SK-N-SH treated with all-trans-retinoic acid at 6 μM for 48 hours (cell line): ENCODE data around the gene GNPDA2.

Source experiments
- ATAC-seq: fragments of 200-7000 bp; cut with Tn5 transposase; 3 replicates; pipeline ENCODE4 v1.9.1; 2020; ENCODE audit warnings: mild to moderate bottlenecking, moderate library complexity
- ARNTL ChIP-seq: fragments of 450-650 bp; formaldehyde crosslinking; IDR thresholded peaks from 2 replicates; pipeline ENCODE4 v1.5.0; 2020; ENCODE audit warnings: low read depth, mild to moderate bottlenecking, moderate library complexity, borderline replicate concordance
- BACH2 ChIP-seq: fragments of 250-450 bp; sonication (Bioruptor Pico); IDR thresholded peaks from 2 replicates; pipeline ENCODE4 v1.9.0; 2021; ENCODE audit warnings: mild to moderate bottlenecking, borderline replicate concordance
- CSDC2 ChIP-seq: fragments of 250-450 bp; sonication (Bioruptor Pico); IDR thresholded peaks from 2 replicates; pipeline ENCODE4 v1.5.0; 2020; ENCODE audit warnings: mild to moderate bottlenecking, moderate library complexity
- CSRNP3 ChIP-seq: fragments of 250-450 bp; sonication (Bioruptor Pico); IDR thresholded peaks from 2 replicates; pipeline ENCODE4 v1.5.1; 2021; ENCODE audit warnings: mild to moderate bottlenecking, moderate library complexity
- GLIS3 ChIP-seq: fragments of 250-450 bp; sonication (Bioruptor Pico); IDR thresholded peaks from 2 replicates; pipeline ENCODE4 v1.5.0; 2020; ENCODE audit warnings: mild to moderate bottlenecking, moderate library complexity
- ISL1 ChIP-seq: fragments of 250-450 bp; sonication (Bioruptor Pico); IDR thresholded peaks from 2 replicates; pipeline ENCODE4 v2.1.2; 2022; ENCODE audit warnings: mild to moderate bottlenecking, moderate library complexity
- OSR1 ChIP-seq: fragments of 250-450 bp; sonication (Bioruptor Pico); IDR thresholded peaks from 2 replicates; pipeline ENCODE4 v1.8.0; 2022; ENCODE audit warnings: moderate library complexity, mild to moderate bottlenecking, inconsistent platforms
- PATZ1 ChIP-seq: fragments of 250-450 bp; sonication (Bioruptor Pico); IDR thresholded peaks from 2 replicates; pipeline ENCODE4 v1.8.0; 2020; ENCODE audit warnings: mild to moderate bottlenecking, moderate library complexity, borderline replicate concordance
- PPARA ChIP-seq: fragments of 250-450 bp; sonication (Bioruptor Pico); IDR thresholded peaks from 2 replicates; pipeline ENCODE4 v1.5.0; 2020; ENCODE audit warnings: mild to moderate bottlenecking, borderline replicate concordance
- SNAI2 ChIP-seq: fragments of 250-450 bp; sonication (Bioruptor Pico); IDR thresholded peaks from 2 replicates; pipeline ENCODE4 v1.5.0; 2020; ENCODE audit warnings: mild to moderate bottlenecking, moderate library complexity
- TCF4 ChIP-seq: fragments of 250-450 bp; sonication (Bioruptor Pico); IDR thresholded peaks from 2 replicates; pipeline ENCODE4 v1.8.0; 2021; ENCODE audit warnings: mild to moderate bottlenecking, moderate library complexity, borderline replicate concordance
- TOX ChIP-seq: fragments of 250-450 bp; sonication (Bioruptor Pico); IDR thresholded peaks from 2 replicates; pipeline ENCODE4 v1.8.0; 2021; ENCODE audit warnings: mild to moderate bottlenecking, moderate library complexity, borderline replicate concordance
- TSHZ2 ChIP-seq: fragments of 250-450 bp; sonication (Bioruptor Pico); IDR thresholded peaks from 2 replicates; pipeline ENCODE4 v1.5.0; 2020; ENCODE audit warnings: mild to moderate bottlenecking, moderate library complexity
- ZC3H10 ChIP-seq: fragments of 250-450 bp; sonication (Bioruptor Pico); IDR thresholded peaks from 2 replicates; pipeline ENCODE4 v1.5.1; 2021; ENCODE audit warnings: mild to moderate bottlenecking, moderate library complexity
- ZFP3 ChIP-seq: fragments of 250-450 bp; sonication (Bioruptor Pico); IDR thresholded peaks from 2 replicates; pipeline ENCODE4 v1.5.0; 2020; ENCODE audit warnings: mild to moderate bottlenecking, moderate library complexity
- ZFP30 ChIP-seq: fragments of 450-650 bp; formaldehyde crosslinking; IDR thresholded peaks from 2 replicates; pipeline ENCODE4 v1.5.0; 2022; ENCODE audit warnings: mild to moderate bottlenecking, moderate library complexity
- ZNF565 ChIP-seq: fragments of 450-650 bp; formaldehyde crosslinking; conservative IDR thresholded peaks from 2 replicates; pipeline ENCODE4 v1.5.0; 2020; ENCODE audit warnings: low read depth, mild to moderate bottlenecking, moderate library complexity
- ZNF8 ChIP-seq: fragments of 450-650 bp; formaldehyde crosslinking; IDR thresholded peaks from 2 replicates; pipeline ENCODE4 v1.5.0; 2020; ENCODE audit warnings: mild to moderate bottlenecking, moderate library complexity
- TF ChIP-seq, protein P1 (sequence below): fragments of 250-450 bp; sonication (Bioruptor Pico); IDR thresholded peaks from 2 replicates; pipeline ENCODE4 v1.5.1; 2020; ENCODE audit warnings: low read depth, mild to moderate bottlenecking, moderate library complexity
- TF ChIP-seq, protein P2 (sequence below): fragments of 250-450 bp; sonication (Bioruptor Pico); IDR thresholded peaks from 2 replicates; pipeline ENCODE4 v1.8.0; 2021; ENCODE audit warnings: low read depth, mild to moderate bottlenecking, moderate library complexity, borderline replicate concordance

The GNPDA2 gene

DNA sequence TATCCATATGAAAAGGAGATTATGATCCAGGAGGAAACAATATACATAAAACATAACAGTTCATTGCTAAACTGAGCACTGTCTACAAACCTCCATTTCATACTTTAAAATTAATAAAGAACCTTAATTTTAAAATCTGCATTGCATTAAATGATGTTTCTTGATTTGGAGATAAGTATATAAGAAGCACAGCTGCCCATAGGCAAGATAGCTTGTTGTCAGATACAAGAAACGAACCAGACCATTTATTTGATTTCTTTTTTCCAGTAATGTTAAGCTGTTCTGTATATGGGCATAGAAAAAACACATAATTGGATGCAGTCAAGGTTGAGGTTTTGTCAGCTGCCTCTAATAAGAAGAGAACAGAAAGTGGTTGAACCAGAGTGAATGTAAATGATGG lies 41.7 kb downstream of the GNPDA2 start:
- peak; percentile 22; the same call in 1 of the 2 replicates for TF ChIP-seq TCF4 (CRISPR knock-in tag)
- no peak for TF ChIP-seq ZFP3 (CRISPR knock-in tag)
- no peak for ATAC-seq

DNA sequence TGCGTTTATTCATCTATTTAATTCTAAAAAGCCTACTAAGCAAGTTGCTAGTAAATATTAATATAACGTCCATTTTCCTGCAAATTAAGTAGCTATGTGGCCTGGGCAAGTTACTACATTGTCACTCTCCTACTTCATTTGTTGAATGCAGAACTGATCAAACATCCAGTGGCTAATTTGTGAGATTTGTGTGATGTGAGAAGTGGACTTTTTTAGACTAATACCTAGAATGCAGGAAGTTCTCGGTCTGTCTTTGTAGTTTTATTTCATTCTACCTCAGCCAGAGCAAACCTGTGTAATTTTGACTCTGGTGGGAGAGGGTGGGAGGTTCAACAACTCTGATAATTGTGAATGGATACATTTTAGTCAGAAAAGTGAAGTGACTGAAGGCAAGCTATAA lies 47.3 kb downstream of the GNPDA2 start:
- no peak for TF ChIP-seq ISL1 (CRISPR knock-in tag)
- no peak; the same call in 2 of the 3 replicates for ATAC-seq

- TF ChIP-seq SNAI2 (CRISPR knock-in tag) (no peak), TOX (CRISPR knock-in tag) (no peak), ZNF8 (CRISPR knock-in tag) (no peak), BACH2 (no peak), PPARA (CRISPR knock-in tag) (no peak), ARNTL (no peak), OSR1 (CRISPR knock-in tag) (no peak), ZNF565 (no peak), TSHZ2 (CRISPR knock-in tag) (no peak), PATZ1 (CRISPR knock-in tag) (no peak), CSRNP3 (CRISPR knock-in tag) (no peak), CSDC2 (CRISPR knock-in tag) (no peak), ZC3H10 (no peak), ZFP30 (no peak), ISL1 (CRISPR knock-in tag) (no peak), ZFP3 (CRISPR knock-in tag) (no peak), TCF4 (CRISPR knock-in tag) (no peak), GLIS3 (CRISPR knock-in tag) (no peak)
- TF ChIP-seq, protein P1, sequence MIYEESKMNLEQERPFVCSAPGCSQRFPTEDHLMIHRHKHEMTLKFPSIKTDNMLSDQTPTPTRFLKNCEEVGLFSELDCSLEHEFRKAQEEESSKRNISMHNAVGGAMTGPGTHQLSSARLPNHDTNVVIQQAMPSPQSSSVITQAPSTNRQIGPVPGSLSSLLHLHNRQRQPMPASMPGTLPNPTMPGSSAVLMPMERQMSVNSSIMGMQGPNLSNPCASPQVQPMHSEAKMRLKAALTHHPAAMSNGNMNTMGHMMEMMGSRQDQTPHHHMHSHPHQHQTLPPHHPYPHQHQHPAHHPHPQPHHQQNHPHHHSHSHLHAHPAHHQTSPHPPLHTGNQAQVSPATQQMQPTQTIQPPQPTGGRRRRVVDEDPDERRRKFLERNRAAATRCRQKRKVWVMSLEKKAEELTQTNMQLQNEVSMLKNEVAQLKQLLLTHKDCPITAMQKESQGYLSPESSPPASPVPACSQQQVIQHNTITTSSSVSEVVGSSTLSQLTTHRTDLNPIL: no peak
- TF ChIP-seq, protein P2, sequence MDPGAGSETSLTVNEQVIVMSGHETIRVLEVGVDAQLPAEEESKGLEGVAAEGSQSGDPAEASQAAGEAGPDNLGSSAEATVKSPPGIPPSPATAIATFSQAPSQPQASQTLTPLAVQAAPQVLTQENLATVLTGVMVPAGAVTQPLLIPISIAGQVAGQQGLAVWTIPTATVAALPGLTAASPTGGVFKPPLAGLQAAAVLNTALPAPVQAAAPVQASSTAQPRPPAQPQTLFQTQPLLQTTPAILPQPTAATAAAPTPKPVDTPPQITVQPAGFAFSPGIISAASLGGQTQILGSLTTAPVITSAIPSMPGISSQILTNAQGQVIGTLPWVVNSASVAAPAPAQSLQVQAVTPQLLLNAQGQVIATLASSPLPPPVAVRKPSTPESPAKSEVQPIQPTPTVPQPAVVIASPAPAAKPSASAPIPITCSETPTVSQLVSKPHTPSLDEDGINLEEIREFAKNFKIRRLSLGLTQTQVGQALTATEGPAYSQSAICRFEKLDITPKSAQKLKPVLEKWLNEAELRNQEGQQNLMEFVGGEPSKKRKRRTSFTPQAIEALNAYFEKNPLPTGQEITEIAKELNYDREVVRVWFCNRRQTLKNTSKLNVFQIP (CRISPR knock-in tag): no peak
- peak; percentile 95 for ATAC-seq
Measured at GRCh38 chr4:44678094-44679041, 48.0 kb downstream of the GNPDA2 start, which contains the start of gene GUF1. Gene GUF1 (plus strand): TSS chr4:44678420. CDS start chr4:44678623, 203 bp downstream.
